ENCODE measurements around the gene RPL39. TPM values are rescaled to one million over a fixed set of nuclear protein-coding genes. Genes with fewer than 3 reads are reported as not detected.
"Not testable (repeated sequence)": the region's sequence is repeated elsewhere in the genome, so short reads cannot be mapped to it uniquely, and the experiment has no call there.

RPL39 gene
- total RNA-seq, 1 donor from 2014 or later, result 2,323 TPM

DNA sequence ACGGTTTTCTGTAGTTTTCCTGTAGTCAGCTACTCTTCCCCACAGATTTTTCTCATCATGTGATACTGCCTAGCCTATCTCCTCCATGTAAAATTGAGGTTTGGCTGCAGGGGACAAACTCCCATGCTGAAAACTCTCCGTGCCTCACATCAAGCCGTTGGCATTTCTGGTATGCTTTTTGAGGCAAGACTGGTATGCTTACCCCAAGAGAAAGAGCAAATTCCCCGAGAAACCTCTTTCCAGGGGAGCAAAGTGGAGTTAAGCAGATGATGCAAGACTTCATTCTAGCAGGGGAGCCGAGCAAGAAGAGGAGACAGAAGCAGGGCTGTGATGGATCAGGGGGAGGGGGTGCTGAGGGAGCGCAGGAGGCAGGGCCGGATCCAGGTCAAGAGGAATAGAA lies 28.2 kb downstream of the RPL39 start:
- DNase-seq (ENCODE audit: low read depth, low spot score), result no peak

DNA sequence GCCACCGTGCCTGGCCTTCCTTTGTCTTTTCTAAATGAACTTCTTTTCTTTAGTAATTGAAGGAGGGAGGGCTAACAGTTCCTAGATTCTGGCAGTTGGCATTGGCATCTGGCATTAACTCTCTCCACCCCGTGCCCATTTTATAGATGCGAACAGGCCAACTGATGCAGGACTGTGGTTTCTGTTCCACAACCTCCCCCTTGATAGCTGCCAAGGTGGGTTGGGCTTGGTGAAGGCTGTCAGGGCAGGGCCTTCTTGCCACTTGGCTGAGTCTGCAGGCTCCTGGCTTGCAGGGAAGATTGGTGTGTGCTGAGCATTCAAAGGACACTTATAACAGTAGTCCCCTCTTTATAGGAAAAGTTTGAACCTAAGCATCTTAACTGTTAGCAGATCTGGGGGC lies 28.7 kb downstream of the RPL39 start:
- no peak for DNase-seq (ENCODE audit: low read depth, low spot score)

DNA sequence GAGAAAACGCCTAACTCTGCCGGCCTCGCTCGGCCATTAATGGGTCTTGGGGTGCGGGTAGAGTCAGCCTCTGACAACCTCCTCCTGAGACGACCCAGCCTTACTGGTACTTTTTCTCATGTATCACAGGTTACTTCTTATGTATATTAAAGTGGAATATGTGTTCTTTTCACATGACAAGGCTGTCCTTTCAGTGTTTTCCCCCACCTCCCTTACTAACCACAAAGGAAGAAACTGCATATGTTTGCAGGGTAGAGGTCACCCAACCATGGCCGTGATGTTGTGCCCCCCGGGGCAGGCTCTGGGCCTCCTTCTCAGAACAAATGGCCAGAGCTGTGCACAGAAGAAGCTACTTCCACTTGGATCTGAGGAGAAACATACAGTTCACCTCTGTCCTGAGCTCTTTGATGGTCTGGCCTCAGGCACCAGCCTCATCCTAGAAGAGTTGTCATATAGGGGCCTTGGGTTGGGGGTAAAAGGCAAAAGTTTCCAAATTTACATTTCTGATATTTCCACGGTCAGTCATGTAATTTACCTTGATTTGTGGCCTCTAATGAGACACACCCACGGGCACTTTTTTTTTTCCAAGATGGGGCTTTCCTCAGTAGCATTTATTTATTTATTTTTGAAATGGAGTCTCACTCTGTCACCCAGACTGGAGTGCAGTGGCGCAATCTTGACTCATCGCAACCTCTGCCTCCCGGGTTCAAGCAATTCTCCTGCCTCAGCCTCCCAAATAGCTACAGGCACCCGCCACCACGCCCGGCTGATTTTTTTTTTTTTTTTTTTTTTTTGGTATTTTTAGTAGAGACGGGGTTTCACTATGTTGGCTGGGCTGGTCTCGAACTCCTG lies 31.2 kb downstream of the RPL39 start:
- DNase-seq (ENCODE audit: low read depth, low spot score), result no peak

- DNase-seq (ENCODE audit: low read depth, low spot score), result no peak
These were observed 32.1 kb downstream of the RPL39 start for GRCh38 chrX:119759248-119759766.

- DNase-seq (ENCODE audit: low read depth, low spot score), result no peak
These were observed 32.6 kb downstream of the RPL39 start for GRCh38 chrX:119758731-119759247.

DNA sequence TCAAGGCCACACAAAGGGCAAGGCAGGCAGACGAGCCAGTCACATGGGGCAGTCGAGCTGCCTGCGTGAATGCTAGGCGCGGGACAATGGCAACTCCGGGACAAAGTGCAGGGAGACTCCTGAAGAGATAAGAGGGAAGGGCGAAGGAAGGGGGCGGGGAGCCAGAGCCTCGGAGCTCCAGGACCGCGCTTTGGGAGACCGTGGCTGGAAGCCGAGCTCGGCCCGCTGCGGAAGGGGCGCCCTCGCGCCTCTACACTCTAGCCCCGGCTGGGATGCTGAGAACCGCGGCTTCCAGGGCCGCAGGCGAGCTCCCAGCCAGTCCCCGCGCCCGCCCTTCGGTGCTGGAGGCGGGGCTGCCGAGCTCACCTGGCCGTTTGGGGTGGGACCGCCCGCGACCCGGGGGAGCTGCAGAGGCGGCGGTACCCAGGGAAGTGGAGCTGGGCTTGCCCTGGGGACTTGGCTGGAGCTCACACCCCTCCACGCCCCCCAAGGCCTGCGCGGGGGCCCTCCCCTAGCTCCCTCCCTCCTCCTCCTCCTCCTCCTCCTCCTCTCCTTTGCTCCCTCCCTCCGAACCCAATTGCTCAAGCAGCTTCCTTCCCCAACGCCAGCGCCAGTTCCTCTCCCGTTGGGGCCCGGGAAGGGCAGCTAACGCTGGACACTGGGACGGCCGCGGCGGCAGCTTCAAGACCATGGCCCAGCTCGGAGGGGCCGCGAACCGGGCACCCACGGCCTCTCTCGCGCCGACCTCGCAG lies 33.3 kb downstream of the RPL39 start, which contains the start of gene SOWAHD:
Gene SOWAHD (plus strand): TSS at position 610 of the 752 bp plus-strand sequence. CDS start 80 bp downstream, at position 690.
- DNase-seq (ENCODE audit: low read depth, low spot score), result no peak

GRCh38 chrX:119757646-119757978 lies 33.8 kb downstream of the RPL39 start:
- no peak for DNase-seq (ENCODE audit: low read depth, low spot score)

DNA sequence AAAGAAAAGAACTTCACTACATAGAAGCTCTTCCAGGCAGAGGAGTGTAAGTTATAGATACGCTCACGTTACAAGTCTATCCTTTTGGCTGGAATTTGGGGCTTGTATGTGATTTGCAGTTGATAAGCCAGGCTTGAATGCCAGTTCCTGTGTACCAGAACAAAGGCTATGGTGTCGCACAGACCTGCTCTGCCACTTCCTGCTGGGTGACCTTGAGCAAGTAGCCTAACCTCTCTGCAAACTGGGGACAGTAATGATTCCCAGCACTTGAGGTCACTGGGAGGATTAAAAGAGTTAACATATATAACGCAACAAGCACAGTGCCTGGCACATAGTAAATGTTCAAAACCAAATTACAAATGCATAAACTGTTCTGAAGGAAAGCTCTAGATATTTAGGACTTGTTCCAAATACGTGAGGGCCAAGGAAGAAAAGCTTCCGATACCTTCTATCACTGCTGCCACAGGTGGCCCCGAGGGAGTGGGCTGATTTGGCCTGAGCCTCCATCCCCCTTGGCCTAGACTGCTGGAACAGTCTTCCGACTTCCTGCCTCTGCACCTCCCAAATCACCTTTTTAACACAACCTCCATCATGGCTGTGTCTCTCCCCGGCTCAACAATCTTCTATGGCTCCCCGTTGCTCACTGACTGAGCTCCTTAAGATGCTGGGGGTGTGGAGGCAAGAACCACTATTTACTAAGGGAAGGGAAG lies 34.3 kb downstream of the RPL39 start:
- no peak for DNase-seq (ENCODE audit: low read depth, low spot score)

DNA sequence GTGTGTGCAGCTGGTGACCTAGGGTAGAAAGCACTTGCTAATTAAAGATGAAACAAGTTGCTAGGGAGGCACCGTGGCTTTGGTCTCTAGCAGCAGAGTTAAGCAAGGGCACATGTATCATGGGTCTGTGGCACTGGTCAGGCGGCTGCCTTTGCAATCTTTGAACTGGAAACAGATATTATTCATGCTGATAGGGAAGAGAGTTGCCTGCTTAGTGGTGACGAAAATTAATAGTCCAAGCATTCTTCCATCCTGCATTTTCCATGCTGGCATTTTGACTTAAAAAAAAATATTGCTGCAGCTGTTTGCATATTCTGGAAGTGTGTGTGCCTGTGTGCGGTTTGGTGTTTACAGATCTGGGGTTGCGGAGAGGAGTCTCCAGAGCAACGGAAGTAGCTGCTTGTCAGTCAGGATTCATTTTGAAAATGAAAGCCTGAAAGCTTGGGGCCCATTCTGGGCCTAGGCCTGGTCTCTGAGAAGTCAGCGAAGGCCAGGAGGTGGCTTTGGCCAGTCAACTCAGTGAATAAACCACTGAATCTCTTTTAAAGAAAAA lies 35.4 kb downstream of the RPL39 start:
- no peak for DNase-seq (ENCODE audit: low read depth, low spot score)

DNA sequence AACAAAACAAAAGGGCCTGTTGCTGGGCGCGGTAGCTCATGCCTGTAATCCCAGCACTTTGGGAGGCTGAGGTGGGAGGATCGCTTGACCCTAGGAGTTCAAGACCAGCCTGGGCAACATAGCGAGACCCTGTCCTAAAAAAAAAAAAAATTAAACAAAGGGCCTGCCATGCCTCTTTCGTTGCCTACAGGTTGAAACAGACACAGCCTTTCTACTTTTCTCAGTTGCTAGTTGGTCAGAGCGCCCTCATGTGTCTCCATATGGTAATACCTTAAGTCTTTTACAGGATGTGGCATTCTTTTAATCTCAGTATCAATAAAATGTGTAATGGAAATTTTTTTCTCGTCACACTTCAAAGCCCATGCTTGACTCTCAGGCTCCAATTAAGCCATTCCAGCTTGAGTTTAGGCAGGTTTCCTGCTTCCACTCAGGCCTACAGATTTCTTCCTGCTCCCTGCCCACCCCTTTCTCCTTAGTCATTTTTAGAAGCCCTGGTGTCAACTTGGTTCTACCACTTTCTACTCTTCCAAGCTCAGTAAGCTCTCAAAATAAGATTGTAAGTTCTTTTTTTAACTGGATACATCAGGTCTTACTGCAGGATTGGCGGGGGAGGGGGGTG lies 37.7 kb downstream of the RPL39 start:
- DNase-seq (ENCODE audit: low read depth, low spot score), result no peak

GRCh38 chrX:119753001-119753400 lies 38.4 kb downstream of the RPL39 start:
- DNase-seq (ENCODE audit: low read depth, low spot score), result no peak

- not testable (repeated sequence) for DNase-seq (ENCODE audit: low read depth, low spot score)
These were observed 40.7 kb downstream of the RPL39 start for GRCh38 chrX:119750751-119751150.

DNA sequence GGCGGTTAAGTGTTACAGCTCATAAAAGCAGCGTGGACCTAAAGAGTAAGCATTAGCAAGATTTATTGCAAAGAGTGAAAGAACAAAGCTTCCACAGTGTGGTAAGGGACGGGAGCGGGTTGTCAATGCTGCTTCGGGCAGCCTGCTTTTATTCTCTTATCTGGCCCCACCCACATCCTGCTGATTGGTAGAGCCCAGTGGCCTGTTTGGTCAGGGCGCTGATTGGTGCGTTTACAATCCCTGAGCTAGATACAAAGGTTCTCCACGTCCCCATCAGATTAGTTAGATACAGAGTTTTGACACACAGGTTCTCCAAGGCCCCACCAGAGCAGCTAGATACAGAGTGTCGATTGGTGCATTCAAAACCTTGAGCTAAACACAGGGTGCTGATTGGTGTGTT lies 41.3 kb downstream of the RPL39 start:
- not testable (repeated sequence) for DNase-seq (ENCODE audit: low read depth, low spot score)

- no peak for DNase-seq (ENCODE audit: low read depth, low spot score)
These were observed 46.1 kb downstream of the RPL39 start for GRCh38 chrX:119745283-119745848.

GRCh38 chrX:119738742-119739141 lies 52.7 kb downstream of the RPL39 start:
- DNase-seq (ENCODE audit: low read depth, low spot score), result no peak

Other genes with a start within 250 kb of the RPL39 start
- 46.5 and 54.4 TPM in 2 replicates for gene STEEP1, start 226.2 kb downstream of the RPL39 start, total RNA-seq
- gene UBE2A, start 217.1 kb downstream of the RPL39 start, total RNA-seq, result 20.4 and 26.2 TPM in 2 replicates
- 6.1 and 6.4 TPM in 2 replicates for gene NKRF, start 185.2 kb downstream of the RPL39 start, total RNA-seq
- 16.1 and 34.0 TPM in 2 replicates for gene SEPTIN6, start 98.5 kb downstream of the RPL39 start, total RNA-seq
- not detected in 2 replicates for gene SOWAHD, start 33.0 kb downstream of the RPL39 start, total RNA-seq
- gene UPF3B, start 61.3 kb upstream of the RPL39 start, total RNA-seq, result 2.4 and 3.2 TPM in 2 replicates
- 15.8 and 16.6 TPM in 2 replicates for gene RNF113A, start 80.1 kb upstream of the RPL39 start, total RNA-seq
- 68.0 and 100 TPM in 2 replicates for gene NDUFA1, start 80.2 kb upstream of the RPL39 start, total RNA-seq
- gene AKAP14, start 104.3 kb upstream of the RPL39 start, total RNA-seq, result not detected in 2 replicates
- gene NKAP, start 152.1 kb upstream of the RPL39 start, total RNA-seq, result 3.7 and 4.1 TPM in 2 replicates